GM21528 (cell line): ENCODE measurements around the gene TNRC6C.

Experiments
- ATAC-seq: cut with Tn5 transposase; IDR thresholded peaks from one replicate; pipeline ENCODE4 v1.9.1; 2021; ENCODE audit warnings: mild to moderate bottlenecking, moderate library complexity; ENCODE audit not compliant: unreplicated experiment, low FRiP score

Gene TNRC6C

GRCh38 chr17:78144736-78145641 is 186.5 kb downstream of the TNRC6C start:
- no peak for ATAC-seq

- no peak for ATAC-seq
Measured at GRCh38 chr17:78146471-78146869, 188.0 kb downstream of the TNRC6C start.

DNA sequence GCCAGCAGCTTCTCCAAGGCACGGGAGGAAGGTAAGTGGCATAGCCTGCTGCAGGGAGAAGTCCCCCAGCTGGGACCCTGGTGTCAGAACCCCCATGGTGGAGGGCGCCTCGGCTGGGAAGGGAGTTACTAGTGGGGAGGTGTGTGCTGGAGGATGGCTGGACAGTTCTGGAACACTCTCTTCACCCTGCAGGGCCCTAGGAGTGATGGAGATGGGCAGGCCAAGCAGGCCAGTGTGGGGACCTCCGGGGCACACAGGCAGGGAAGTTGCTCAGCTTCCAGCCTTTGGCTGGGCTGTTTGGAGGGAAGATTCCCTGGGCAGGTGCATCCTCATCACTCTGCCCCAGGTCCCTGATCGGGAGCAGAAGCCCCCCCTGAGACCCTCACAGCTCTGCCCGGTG is 188.4 kb downstream of the TNRC6C start:
- ATAC-seq = no peak

DNA sequence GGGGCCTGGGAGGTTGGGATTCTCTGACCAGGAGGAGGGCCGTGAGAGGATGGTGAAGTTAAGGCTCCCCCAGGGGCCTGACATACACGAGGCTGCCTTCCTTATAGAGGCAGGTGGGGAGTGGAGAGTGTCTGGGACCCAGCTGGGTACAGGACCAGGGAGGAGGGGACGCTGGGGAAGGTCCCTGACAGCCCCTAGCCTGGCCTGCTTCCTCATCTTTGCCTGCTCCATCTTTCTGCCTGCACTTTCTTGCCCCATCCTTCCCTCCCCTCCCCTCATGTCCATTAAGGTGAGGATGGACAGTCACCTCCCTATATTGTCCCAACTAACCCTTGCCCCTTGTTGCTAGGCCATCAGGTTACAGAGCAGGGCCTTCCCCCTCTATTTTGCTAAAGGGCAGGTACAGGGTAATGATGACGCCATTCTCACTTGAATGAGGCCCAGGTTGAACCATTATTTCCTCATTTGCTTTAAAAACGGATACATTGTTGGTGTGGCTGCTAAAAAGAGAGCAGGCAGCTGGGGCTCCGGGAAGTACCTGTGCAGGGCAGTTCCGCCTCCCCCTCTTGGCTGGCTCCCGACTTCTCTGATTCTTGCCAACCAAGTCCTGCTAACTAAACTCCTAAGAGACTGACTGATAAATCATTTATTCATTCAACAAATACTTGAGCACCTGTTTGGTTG is 189.0 kb downstream of the TNRC6C start:
- no peak for ATAC-seq

DNA sequence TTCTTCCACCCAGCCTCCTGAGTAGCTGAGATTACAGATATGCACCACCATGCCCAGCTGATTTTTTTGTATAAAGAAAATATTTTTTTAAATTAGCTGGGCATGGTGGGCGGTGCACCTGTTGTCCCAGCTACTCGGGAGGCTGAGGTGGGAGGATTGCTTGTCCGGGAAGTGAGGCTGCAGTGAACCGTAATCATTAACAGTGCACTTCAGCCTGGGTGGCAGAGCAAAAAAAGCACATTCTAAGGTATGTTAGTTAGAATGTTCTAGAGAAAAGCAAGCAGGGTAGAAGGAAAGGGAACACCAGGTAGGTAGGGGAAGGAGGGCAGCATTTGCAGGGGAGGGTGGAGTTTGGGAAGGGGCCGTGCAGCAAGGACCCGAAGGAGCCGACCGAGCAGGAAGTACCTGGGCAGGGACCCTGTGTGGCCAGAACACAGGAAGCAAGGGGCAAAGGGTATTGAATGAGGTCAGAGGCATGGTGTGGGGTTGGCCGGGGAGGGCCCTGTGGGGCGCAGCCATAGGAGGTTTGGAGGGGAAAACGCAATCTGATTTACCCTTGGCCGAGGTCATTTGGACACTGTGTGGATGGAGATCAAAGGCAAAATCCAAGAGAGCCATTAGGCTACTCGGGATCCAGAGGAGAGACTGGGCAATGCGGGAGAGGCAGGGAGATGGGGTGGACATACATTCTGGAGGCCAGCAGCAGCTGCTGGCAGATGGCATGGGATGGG is 189.9 kb downstream of the TNRC6C start:
- no peak for ATAC-seq

GRCh38 chr17:78151514-78152008 is 193.1 kb downstream of the TNRC6C start:
- no peak for ATAC-seq

GRCh38 chr17:78154903-78155811 is 196.7 kb downstream of the TNRC6C start:
- ATAC-seq = peak; percentile 47
